Measurements from ENCODE around the gene KRT6B. TPM values are rescaled to one million over a fixed set of nuclear protein-coding genes. Genes with fewer than 3 reads are reported as not detected.

Gene KRT6B
- total and polyA plus RNA-seq, 2 donors (not counting 3 experiments of a cell fraction or from before 2014, with no cell fraction given) = 0.03 TPM; not detected in 1

- Histone ChIP-seq H3K27me3 (ENCODE audit: control insufficient read depth in 2 of 2, insufficient read depth in 2 of 2, low read length in 2 of 2) (peaks cover 0 to 5% of the 10 kb centered on the region in 2 experiments), H4K20me1 (replicated peaks; ENCODE audit: control insufficient read depth, extremely low read depth, insufficient read depth, low read length) (no peaks in the 10 kb centered on the region), H3K9me3 (replicated peaks; ENCODE audit: control insufficient read depth, insufficient read depth, low read length) (no peaks in the 10 kb centered on the region), H3K79me2 (ENCODE audit: control insufficient read depth, insufficient read depth, low read length) (no peaks in the 10 kb centered on the region), H3K4me3 (replicated peaks in 1 of 3; ENCODE audit: insufficient read depth in 1 of 3, low read depth in 1 of 3, low read length in 3 of 3) (no peak overlapping the region), H3K36me3 (ENCODE audit: control insufficient read depth in 2 of 2, extremely low read depth in 1 of 2, insufficient read depth in 2 of 2, low read length in 2 of 2) (no peaks in the 10 kb centered on the region), H3K4me2 (ENCODE audit: insufficient read depth, low read length) (no peak overlapping the region), H3K9ac (replicated peaks; ENCODE audit: extremely low read depth, insufficient read depth, low read length) (no peak overlapping the region), H2AFZ (ENCODE audit: low read depth, low read length) (no peak overlapping the region), H3K9me1 (replicated peaks; ENCODE audit: control insufficient read depth, extremely low read depth, insufficient read depth, low read length) (no peaks in the 10 kb centered on the region), H3K4me1 (ENCODE audit: control insufficient read depth, extremely low read depth, insufficient read depth, low read length) (no peaks in the 10 kb centered on the region), H3K27ac (ENCODE audit: insufficient read depth, low read depth, low read length) (no peak overlapping the region)
- ChIA-PET POLR2A (no interaction called here), CTCF (interaction anchor here (1.0 to 2.0 kb wide), 4 partner anchors 11 to 477 kb away, joined by 3 to 8 read pairs (median 3); no protein-coding TSS in a partner anchor)
- TF ChIP-seq GATA2 (IDR thresholded peaks at IDR 0.05; ENCODE audit: insufficient read depth, insufficient read length, low read depth, low read length) = no peak
- no peak for TF ChIP-seq FOS (IDR thresholded peaks at IDR 0.05; ENCODE audit: borderline replicate concordance, insufficient read depth, low read length)
- no peak for TF ChIP-seq JUN (IDR thresholded peaks at IDR 0.05; ENCODE audit: borderline replicate concordance, insufficient read depth, insufficient read length, low read depth)
- TF ChIP-seq CTCF (IDR thresholded peaks at IDR 0.05; ENCODE audit: extremely low read depth in 1 of 2, insufficient read depth in 1 of 2, low read depth in 1 of 2, low read length in 2 of 2) = no peak
- no peak for TF ChIP-seq EZH2 (IDR thresholded peaks at IDR 0.05; ENCODE audit: borderline replicate concordance, low read depth, low read length, severe bottlenecking)
- no peak for TF ChIP-seq MYC (IDR thresholded peaks at IDR 0.05; ENCODE audit: low read depth, low read length)
- TF ChIP-seq POLR2A (IDR thresholded peaks at IDR 0.05; ENCODE audit: low read depth, low read length) = no peak
- TF ChIP-seq, protein P1, sequence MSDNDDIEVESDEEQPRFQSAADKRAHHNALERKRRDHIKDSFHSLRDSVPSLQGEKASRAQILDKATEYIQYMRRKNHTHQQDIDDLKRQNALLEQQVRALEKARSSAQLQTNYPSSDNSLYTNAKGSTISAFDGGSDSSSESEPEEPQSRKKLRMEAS (IDR thresholded peaks at IDR 0.05; ENCODE audit: insufficient read depth, insufficient read length) = no peak
- TF ChIP-seq POLR2AphosphoS5 (IDR thresholded peaks at IDR 0.05; ENCODE audit: insufficient read depth, low read depth, low read length) = no peak
- FAIRE-seq (no peak), DNase-seq (ENCODE audit: low read depth, low spot score) (no peak)
- no TSS peak for BruUV-seq (replicated peaks)
- intact Hi-C loops (cut with micrococcal nuclease) (no loop called here), dilution Hi-C loops (cut with MboI; ENCODE audit: extremely low pct_ligation_motif_present, low sequenced_read_pairs) (no loop called here)
Measured at GRCh38 chr12:52402873-52403540, 48.9 kb downstream of the KRT6B start.
